Nephron progenitor cell (in vitro differentiated cells): ENCODE data around the gene PKD1L1.

ENCODE experiments used
- DNase-seq: peaks from one replicate; pipeline ENCODE4 v3.0.0; 2021
- H3K27ac Mint-ChIP-seq: 2 replicates; pipeline ENCODE4 v1.8.0; 2021; ENCODE audit warnings: mild to moderate bottlenecking, moderate library complexity, mixed read lengths
- H3K27me3 Mint-ChIP-seq: 2 replicates; pipeline ENCODE4 v1.8.0; 2021; ENCODE audit warnings: mild to moderate bottlenecking, low read depth, mixed read lengths; ENCODE audit not compliant: poor library complexity
- H3K36me3 Mint-ChIP-seq: 2 replicates; pipeline ENCODE4 v1.8.0; 2021; ENCODE audit warnings: low read depth, mixed read lengths
- H3K4me1 Mint-ChIP-seq: 2 replicates; pipeline ENCODE4 v1.8.0; 2021; ENCODE audit warnings: mixed read lengths
- H3K4me3 Mint-ChIP-seq: 2 replicates; pipeline ENCODE4 v1.8.0; 2021; ENCODE audit warnings: mild to moderate bottlenecking, moderate library complexity, mixed read lengths
- H3K9me3 Mint-ChIP-seq: 2 replicates; pipeline ENCODE4 v1.8.0; 2021; ENCODE audit warnings: mild to moderate bottlenecking, moderate library complexity, mixed read lengths
- TF ChIP-seq, protein P1 (sequence below): fragments of 200-600 bp; sonication (generic); IDR thresholded peaks from 2 replicates; pipeline ENCODE4 v1.5.0; 2021; ENCODE audit warnings: antibody characterized with exemption

The PKD1L1 gene

DNA sequence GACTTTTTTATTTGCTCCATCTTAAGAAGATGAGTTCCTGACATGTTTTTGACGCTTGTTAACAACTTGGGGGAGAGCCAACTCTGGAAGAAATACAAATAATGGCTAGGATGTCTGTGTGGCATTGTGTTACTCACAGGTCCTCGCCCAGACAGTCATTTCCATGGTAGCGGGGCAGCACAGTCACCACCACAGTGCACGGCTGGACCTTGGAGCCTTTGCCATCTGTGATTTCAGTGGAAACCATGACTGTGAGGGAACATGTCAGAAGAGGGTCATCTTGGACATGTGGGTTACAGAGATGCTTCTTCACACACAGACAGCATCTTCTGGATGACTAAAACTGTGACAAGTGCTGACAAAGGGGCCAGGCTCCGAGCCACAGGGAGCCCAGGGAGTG is 74.5 kb downstream of the PKD1L1 start:
- TF ChIP-seq, protein P1, sequence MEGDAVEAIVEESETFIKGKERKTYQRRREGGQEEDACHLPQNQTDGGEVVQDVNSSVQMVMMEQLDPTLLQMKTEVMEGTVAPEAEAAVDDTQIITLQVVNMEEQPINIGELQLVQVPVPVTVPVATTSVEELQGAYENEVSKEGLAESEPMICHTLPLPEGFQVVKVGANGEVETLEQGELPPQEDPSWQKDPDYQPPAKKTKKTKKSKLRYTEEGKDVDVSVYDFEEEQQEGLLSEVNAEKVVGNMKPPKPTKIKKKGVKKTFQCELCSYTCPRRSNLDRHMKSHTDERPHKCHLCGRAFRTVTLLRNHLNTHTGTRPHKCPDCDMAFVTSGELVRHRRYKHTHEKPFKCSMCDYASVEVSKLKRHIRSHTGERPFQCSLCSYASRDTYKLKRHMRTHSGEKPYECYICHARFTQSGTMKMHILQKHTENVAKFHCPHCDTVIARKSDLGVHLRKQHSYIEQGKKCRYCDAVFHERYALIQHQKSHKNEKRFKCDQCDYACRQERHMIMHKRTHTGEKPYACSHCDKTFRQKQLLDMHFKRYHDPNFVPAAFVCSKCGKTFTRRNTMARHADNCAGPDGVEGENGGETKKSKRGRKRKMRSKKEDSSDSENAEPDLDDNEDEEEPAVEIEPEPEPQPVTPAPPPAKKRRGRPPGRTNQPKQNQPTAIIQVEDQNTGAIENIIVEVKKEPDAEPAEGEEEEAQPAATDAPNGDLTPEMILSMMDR, result no peak
- DNase-seq, result no peak
- H3K36me3 Mint-ChIP-seq, result no peaks in the 10 kb centered on the region
- H3K4me3 Mint-ChIP-seq, result no peak overlapping the region
- H3K27me3 Mint-ChIP-seq, result peaks cover 16% of the 10 kb centered on the region
- no peak overlapping the region for H3K27ac Mint-ChIP-seq
- H3K9me3 Mint-ChIP-seq, result no peaks in the 10 kb centered on the region
- peaks cover 14% of the 10 kb centered on the region for H3K4me1 Mint-ChIP-seq

DNA sequence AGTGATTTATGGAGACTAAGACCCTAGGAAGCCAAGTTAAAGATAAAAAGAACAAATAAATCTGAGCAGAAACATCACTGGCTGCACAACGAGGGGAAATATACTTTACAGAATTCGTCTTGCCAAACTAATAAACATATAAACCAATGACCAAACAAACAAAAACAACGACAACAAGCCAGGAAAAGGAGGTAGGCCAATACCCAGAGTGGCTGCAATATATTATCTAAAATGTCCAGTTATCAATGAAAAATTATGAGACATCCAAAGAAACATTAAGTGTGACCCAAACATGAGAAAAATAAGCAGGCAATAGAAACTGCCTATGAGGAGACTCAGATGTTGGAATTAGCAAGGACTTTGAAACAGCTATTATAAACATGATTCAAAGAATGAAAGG is 81.0 kb downstream of the PKD1L1 start:
- TF ChIP-seq, protein P1, result no peak
- Mint-ChIP-seq H3K9me3 (no peaks in the 10 kb centered on the region), H3K27me3 (peaks cover 9% of the 10 kb centered on the region), H3K4me3 (no peak overlapping the region), H3K36me3 (no peaks in the 10 kb centered on the region), H3K27ac (no peak overlapping the region), H3K4me1 (no peaks in the 10 kb centered on the region)
- no peak for DNase-seq

DNA sequence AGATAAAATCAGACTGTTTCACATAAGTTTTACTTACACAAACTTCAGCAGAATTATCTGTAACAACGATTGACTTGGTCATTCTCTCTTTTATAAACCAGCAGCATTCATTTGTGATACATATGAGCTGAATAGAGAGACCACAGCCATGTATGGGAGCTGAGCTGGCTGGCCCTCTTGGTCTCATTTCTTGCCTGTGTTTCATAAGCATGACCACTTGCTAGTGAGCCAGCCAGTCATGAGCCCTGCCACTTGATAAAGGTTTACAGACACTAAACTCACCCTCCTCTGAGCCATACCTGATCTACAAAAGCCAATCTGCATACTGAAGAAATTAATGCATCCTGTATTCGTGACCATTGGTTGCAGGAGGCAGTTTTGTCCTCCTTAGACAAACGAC is 82.1 kb downstream of the PKD1L1 start:
- no peak for DNase-seq
- Mint-ChIP-seq H3K4me1 (no peaks in the 10 kb centered on the region), H3K27me3 (peaks cover 9% of the 10 kb centered on the region), H3K36me3 (no peaks in the 10 kb centered on the region), H3K27ac (no peak overlapping the region), H3K9me3 (no peaks in the 10 kb centered on the region), H3K4me3 (no peak overlapping the region)
- TF ChIP-seq, protein P1, result no peak

DNA sequence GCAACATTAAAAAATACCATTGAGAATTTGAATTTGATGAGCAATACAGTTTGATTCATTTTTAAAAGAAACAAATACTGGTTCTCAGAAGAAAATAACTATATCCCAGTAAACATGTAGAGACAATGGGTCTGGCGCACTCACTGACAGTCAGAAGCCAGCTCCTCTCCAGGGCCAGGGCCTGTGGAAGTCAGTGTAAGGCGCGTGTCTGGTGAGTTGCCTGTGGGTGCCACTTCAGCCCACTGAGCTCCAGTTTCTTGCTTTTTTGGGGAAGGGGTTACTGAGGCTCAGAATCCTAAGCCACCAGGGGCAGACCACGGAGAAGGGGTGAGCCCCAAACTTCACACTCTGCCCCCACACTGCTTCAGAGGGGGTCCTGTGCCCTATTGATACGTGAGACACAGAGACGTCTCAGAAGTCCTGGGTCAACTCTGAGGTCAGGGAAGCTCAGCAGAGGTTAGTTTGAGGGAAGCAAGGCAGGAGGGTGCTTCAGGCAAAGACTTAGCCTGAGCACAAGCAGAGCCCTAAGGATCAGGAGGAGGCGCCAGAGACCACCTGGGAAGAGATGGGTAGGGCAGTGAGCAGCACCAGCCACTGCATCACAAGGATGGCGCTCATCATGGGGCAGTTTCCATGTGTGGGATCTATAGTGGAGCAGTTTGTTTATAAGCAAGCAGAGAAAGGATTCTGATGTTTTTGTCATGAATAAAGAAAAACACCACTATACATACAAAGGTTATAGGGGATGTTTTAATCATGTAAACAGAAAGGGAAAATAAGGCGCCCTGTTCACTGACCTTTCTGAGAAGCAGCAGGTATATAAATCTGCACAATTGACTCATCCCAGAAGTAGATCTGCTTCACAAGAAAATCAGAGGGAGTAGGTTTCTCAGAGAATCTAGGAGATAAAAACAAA is 95.7 kb downstream of the PKD1L1 start:
- Mint-ChIP-seq H3K27me3 (peaks cover 13% of the 10 kb centered on the region), H3K4me1 (peaks cover 9% of the 10 kb centered on the region), H3K27ac (no peak overlapping the region), H3K36me3 (no peaks in the 10 kb centered on the region), H3K4me3 (no peak overlapping the region), H3K9me3 (no peaks in the 10 kb centered on the region)
- DNase-seq, result peak; percentile 13
- TF ChIP-seq, protein P1, result no peak

DNA sequence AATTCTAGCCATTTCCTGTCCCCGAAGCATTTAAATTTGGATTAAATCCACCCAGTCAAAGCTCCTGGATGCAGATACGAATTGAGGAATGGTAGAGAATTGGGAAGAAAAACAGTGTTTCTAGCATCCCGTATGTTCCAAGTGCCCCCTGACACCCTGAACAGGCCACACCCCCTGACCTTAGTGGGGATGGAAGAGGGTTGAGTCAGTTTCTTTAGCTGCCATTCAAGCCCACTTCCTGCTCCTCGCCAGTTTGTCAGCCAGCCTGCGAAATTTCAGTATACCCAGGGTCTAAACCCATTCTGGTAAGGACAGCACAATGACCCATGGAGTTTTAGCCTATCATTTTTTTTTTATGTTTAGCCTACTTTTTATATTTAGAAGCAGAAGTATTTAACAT is 101.1 kb downstream of the PKD1L1 start:
- Mint-ChIP-seq H3K27me3 (peaks cover 20% of the 10 kb centered on the region), H3K4me3 (no peak overlapping the region), H3K4me1 (peaks cover 5% of the 10 kb centered on the region), H3K27ac (no peak overlapping the region), H3K36me3 (no peaks in the 10 kb centered on the region), H3K9me3 (no peaks in the 10 kb centered on the region)
- DNase-seq, result no peak
- TF ChIP-seq, protein P1, result no peak
